Activated CD8-positive, alpha-beta memory T cell treated with anti-CD3 and anti-CD28 coated beads, Interleukin-2, amount 50 U/mL, for 24 hours (primary cell): ENCODE results near the gene USP13.

Experiments used
- DNase-seq: peaks from one replicate; pipeline ENCODE4 v3.0.0-alpha.2; 2020; ENCODE audit errors: extremely low read depth

The USP13 gene

GRCh38 chr3:179700716-179701115 is 47.9 kb downstream of the USP13 start:
- no peak for DNase-seq

GRCh38 chr3:179701176-179701827 is 48.5 kb downstream of the USP13 start:
- no peak for DNase-seq

GRCh38 chr3:179702271-179702947 is 49.6 kb downstream of the USP13 start:
- no peak for DNase-seq

- no peak for DNase-seq
Measured at GRCh38 chr3:179703816-179704215, 51.0 kb downstream of the USP13 start.

DNA sequence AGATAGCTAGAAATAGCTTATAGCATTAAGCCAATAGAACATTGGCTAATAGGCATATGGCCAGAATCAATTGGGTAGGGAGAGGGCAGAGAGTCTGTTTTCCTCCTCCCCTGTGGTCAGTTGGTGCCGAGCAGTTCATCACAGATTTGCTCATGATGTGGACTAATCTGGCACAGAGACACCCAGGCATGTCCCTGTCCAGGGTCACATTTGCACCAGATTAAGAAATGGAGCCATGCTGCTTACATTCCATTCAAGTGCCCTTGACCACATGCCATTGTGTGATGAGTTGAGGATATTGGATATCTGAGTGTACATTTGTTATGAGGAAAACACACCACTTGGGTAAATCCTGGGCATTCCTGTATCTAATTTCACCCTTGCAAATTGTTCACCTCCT is 53.4 kb downstream of the USP13 start:
- no peak for DNase-seq

DNA sequence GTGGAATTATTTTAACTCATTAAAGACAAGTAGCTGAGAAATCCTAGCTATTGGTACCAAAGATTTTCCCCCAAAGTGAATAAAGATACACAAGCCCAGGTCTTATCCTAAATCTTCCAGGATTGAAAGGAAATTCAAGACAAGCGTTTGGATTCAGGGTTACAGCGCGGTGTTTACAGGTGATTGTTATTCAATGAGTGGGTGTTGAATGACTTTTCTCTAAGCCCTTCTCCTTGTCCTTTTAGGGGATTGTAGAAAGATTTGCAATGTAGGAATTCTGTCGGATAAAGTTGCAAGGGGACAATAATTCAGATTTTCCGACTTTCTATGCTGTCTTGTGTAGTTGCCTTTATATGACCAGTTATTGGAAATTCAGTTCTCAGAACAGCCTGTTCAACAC is 57.2 kb downstream of the USP13 start:
- no peak for DNase-seq

DNA sequence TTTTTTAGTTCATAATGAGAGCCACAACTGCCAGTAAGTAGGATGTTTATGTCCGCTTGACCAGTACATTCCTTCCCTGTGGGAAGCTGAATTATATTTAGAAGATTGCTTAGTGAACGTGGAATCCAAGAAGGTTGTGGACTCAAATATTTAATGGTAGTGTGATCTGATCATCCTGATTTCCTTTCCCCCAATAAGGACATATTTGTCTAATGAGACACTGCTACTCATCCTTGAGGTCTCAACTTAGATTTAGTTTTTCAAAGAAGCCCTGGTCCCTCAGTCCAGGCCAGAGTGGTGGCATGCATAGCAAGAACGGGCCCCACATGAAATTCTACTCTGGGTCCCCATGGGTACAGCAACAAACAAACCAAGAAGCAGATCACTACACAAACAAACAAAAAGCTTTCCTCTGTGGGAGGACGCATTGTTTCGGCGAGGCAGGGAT is 60.8 kb downstream of the USP13 start:
- DNase-seq: no peak

DNA sequence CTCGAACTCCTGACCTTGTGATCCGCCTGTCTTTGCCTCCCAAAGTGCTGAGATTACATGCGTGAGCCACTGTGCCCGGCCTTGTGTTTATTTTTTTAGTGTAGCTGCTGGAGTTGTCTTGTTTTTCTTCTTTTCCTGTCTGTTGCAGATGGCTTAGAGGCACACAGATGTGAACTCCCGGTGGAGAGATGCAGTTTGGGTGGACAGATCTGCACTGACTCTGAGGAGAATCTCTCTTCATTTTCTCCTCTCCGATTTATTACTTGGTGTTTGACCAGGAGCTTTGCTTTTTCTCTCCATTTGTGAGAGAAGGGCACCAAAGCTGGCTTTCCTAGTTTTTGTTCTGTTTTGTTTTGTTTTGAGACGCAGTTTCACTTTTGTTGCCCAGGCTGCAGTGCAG is 62.7 kb downstream of the USP13 start:
- no peak for DNase-seq

DNA sequence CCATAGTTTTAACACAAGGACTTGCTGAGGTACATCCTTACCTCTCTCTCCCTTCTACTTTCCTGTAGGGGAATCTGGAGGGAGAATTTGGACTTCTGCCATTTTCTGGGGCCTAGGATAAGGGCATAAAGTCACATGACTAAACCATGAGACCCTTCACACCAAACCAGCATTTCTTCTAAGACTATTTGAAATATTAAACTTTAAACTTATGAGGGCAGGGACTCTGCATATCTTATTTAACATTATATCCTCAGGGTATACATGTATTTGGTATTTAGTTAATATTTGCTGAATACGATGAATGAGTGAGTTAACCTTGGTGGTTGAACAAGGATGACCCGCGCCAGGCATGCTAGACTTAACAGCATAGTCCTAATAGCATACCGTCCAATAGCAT is 63.4 kb downstream of the USP13 start:
- DNase-seq: no peak

GRCh38 chr3:179716811-179717210 is 64.0 kb downstream of the USP13 start:
- DNase-seq: no peak

DNA sequence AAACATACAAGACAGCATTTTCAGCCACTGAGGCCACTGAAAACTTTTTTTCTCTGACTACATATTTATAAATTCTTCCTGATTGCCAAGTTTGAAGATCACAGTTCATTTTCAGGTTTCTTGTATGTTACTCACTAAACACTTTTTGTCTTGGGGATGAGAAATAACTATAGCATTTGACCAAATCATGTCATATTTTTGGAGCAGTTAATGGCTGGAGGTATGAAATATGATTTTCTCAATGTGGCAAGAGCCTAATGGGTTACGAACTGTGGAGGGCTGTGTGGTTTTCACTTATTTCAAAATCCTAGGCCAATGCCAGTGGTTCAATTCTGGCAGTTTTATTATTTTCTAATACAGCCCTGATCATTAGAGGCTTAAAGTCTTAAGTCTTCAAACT is 64.4 kb downstream of the USP13 start:
- no peak for DNase-seq

- DNase-seq: no peak
Measured at GRCh38 chr3:179719048-179719734, 66.4 kb downstream of the USP13 start.

- DNase-seq: no peak
Measured at GRCh38 chr3:179720196-179720595, 67.4 kb downstream of the USP13 start.

DNA sequence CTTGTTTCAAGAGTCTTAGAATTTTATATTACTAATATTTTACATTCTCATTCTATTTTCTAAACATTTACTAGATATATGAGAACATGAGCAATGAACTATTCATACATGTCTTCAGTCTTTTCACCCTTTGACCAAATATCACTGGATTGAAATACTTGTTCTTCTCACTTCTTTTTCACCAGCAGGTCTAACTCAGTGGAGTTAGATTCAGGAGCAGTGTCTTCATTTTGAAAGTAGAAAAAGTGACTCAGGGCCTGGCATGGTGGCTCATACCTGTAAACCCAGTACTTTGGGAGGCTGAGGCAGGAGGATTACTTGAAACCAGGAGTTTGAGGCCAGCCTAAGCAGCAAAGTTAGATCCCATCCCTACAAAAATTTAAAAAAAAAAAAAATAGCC is 70.8 kb downstream of the USP13 start:
- DNase-seq: no peak

GRCh38 chr3:179726075-179726699 is 73.3 kb downstream of the USP13 start:
- DNase-seq: no peak

DNA sequence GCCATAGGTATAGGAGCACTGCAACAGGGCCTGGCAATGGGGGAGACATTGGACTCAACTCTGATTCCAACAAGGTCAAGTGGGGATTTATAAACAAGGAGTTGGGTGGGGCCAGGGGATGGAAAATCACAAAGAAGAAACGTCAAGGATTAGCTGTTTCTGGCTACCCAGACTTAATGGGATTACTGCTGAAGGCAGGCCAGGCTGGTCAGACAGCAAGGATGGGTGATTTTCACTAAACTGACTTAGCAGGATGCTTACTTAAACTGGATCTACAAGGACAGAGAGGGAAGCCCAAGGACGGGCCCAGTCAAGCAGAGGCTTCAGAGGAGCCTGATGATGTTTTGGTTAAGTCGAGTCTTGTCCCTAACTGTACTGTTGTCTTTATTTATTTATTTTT is 76.2 kb downstream of the USP13 start:
- DNase-seq: no peak

- DNase-seq: no peak
Measured at GRCh38 chr3:179729981-179730380, 77.1 kb downstream of the USP13 start.

DNA sequence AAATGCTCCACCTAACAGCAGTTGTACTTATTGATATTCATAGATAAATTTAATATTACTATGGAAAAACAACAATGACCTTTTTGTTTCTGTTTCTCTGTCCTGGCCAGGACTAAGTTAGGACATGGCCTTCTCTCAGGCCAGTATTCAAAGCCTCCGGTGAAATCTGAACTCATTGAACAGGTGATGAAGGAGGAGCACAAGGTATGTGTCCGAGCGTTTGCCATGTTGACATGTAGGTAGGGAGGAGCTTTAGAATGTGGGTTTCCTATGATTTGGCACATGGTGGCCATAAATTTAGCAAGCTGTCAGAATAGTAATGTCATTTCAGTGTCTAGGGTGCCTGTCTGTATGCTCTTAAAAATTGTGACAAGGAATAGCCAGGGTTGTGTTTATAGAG is 77.7 kb downstream of the USP13 start:
- no peak for DNase-seq

DNA sequence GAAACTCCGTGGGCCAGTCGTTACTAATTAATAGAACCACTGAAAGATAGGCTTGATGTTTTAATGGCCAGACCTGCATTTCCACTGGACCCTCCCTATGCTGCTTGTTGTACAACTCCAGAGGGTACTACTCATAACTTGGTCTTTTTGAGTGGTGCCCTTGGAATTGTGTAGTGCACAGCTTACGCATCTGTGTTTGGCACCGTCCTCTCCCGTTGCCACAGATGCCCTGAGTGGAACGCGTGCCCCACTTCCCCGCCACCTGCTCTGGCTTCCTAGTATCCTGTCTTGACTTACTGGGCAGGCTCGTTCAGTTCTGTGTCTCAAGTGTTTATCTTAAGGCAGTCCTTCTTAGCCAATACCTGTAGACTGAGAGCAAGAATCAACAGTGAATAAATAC is 78.7 kb downstream of the USP13 start:
- DNase-seq: no peak

GRCh38 chr3:179732661-179733348 is 80.0 kb downstream of the USP13 start:
- DNase-seq: no peak

DNA sequence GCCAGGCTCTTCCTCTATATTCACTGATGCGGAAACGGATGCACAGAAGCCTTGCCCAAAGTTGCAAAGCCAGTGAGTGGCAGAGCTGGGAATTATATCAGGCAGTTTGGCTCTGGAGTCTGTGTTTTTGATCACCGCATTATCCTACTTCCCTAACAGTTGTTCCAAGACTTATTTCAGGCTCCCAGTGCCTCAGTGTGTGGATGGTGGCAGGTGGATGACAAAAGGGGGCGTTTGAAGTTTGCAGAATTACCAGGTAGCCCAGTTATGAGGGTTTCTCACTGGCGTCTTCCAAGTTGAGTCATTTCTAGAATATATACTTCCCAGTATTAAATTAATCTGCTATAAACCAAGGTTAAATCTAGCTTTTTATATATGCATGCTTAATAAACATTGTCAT is 81.0 kb downstream of the USP13 start:
- DNase-seq: no peak
